OCI-LY7 (cell line): ENCODE results near the gene PSPC1.
"Not testable (repeated sequence)": the region's sequence is repeated elsewhere in the genome, so short reads cannot be mapped to it uniquely, and the experiment has no call there.

Experiments
- CTCF ChIP-seq: fragments of 200-600 bp; sonication (generic); conservative IDR thresholded peaks from 2 replicates; pipeline ENCODE4 v1.5.1; 2014; ENCODE audit warnings: mild to moderate bottlenecking, antibody characterized with exemption, low read length, moderate library complexity, mixed read lengths
- EZH2phosphoT487 ChIP-seq: fragments of 200-600 bp; sonication (generic); IDR thresholded peaks from 2 replicates; pipeline ENCODE4 v1.6.1; 2018; ENCODE audit warnings: low read depth, borderline replicate concordance, mild to moderate bottlenecking, mixed run types, antibody characterized with exemption, low read length, moderate library complexity, mixed read lengths

GRCh38 chr13:19709782-19710181, 73.0 kb downstream of the PSPC1 start:
- TF ChIP-seq CTCF, EZH2phosphoT487: not testable (repeated sequence)
